OCI-LY7 (cell line): ENCODE results near the gene WDR91.

Source experiments
- EZH2phosphoT487 ChIP-seq: fragments of 200-600 bp; sonication (generic); IDR thresholded peaks from 2 replicates; pipeline ENCODE4 v1.6.1; 2018; ENCODE audit warnings: low read depth, borderline replicate concordance, mild to moderate bottlenecking, mixed run types, antibody characterized with exemption, low read length, moderate library complexity, mixed read lengths
- TF ChIP-seq, protein P1 (sequence below): fragments of 200-600 bp; sonication (generic); conservative IDR thresholded peaks from 2 replicates; pipeline ENCODE4 v1.5.1; 2014; ENCODE audit warnings: mild to moderate bottlenecking, antibody characterized with exemption, low read length, moderate library complexity, mixed read lengths

- TF ChIP-seq, protein P1, sequence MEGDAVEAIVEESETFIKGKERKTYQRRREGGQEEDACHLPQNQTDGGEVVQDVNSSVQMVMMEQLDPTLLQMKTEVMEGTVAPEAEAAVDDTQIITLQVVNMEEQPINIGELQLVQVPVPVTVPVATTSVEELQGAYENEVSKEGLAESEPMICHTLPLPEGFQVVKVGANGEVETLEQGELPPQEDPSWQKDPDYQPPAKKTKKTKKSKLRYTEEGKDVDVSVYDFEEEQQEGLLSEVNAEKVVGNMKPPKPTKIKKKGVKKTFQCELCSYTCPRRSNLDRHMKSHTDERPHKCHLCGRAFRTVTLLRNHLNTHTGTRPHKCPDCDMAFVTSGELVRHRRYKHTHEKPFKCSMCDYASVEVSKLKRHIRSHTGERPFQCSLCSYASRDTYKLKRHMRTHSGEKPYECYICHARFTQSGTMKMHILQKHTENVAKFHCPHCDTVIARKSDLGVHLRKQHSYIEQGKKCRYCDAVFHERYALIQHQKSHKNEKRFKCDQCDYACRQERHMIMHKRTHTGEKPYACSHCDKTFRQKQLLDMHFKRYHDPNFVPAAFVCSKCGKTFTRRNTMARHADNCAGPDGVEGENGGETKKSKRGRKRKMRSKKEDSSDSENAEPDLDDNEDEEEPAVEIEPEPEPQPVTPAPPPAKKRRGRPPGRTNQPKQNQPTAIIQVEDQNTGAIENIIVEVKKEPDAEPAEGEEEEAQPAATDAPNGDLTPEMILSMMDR = peak; percentile 80
- no peak for TF ChIP-seq EZH2phosphoT487
Measured at GRCh38 chr7:135170274-135170997, 40.9 kb downstream of the WDR91 start, which contains the start of gene CYREN.
